Retinal pigment epithelial cell (primary cell): ENCODE data around the gene ANXA8.
"Not testable (repeated sequence)": the region's sequence is repeated elsewhere in the genome, so short reads cannot be mapped to it uniquely, and the experiment has no call there.

Experiments
- DNase-seq: peaks from one replicate; pipeline ENCODE4 v3.0.0-alpha.2; 2010; ENCODE audit warnings: low read depth
- H3K4me3 ChIP-seq: 2 replicates; pipeline ENCODE4 v1.5.1; 2011; ENCODE audit warnings: mild to moderate bottlenecking, low read length, control low read depth, moderate library complexity

ANXA8 gene

GRCh38 chr10:47483923-47484322, at the start of gene ANXA8:
TSS of gene ANXA8 (minus strand) at chr10:47484115. CDS start at chr10:47483933, 182 bp downstream.
- not testable (repeated sequence) for DNase-seq, H3K4me3 ChIP-seq

- DNase-seq, H3K4me3 ChIP-seq: not testable (repeated sequence)
Measured at GRCh38 chr10:47523475-47523874, 39.6 kb upstream of the ANXA8 start, which contains the start of gene AGAP9. TSS of gene AGAP9 (minus strand) at chr10:47523638. CDS start at chr10:47523526, 112 bp downstream.

GRCh38 chr10:47502313-47502712, 18.4 kb upstream of the ANXA8 start:
- not testable (repeated sequence) for H3K4me3 ChIP-seq, DNase-seq

- DNase-seq, H3K4me3 ChIP-seq: not testable (repeated sequence)
Measured at GRCh38 chr10:47494226-47494625, 10.3 kb upstream of the ANXA8 start.

- not testable (repeated sequence) for DNase-seq, H3K4me3 ChIP-seq
Measured at GRCh38 chr10:47491600-47491999, 7.7 kb upstream of the ANXA8 start, which contains the start of gene FAM25G. TSS of gene FAM25G (minus strand) at chr10:47491700. CDS start at chr10:47491674, 26 bp downstream.

- DNase-seq, H3K4me3 ChIP-seq: not testable (repeated sequence)
Measured at GRCh38 chr10:47489630-47490029, 5.7 kb upstream of the ANXA8 start.

GRCh38 chr10:47485943-47486342, 2.0 kb upstream of the ANXA8 start:
- not testable (repeated sequence) for H3K4me3 ChIP-seq, DNase-seq

- not testable (repeated sequence) for H3K4me3 ChIP-seq, DNase-seq
Measured at GRCh38 chr10:47484786-47485185, 871 bp upstream of the ANXA8 start.

- H3K4me3 ChIP-seq, DNase-seq: not testable (repeated sequence)
Measured at GRCh38 chr10:47482367-47482766, 1.5 kb downstream of the ANXA8 start.

GRCh38 chr10:47481768-47482181, 2.1 kb downstream of the ANXA8 start:
- H3K4me3 ChIP-seq, DNase-seq: not testable (repeated sequence)

- not testable (repeated sequence) for DNase-seq
Measured at GRCh38 chr10:47481182-47481766, 2.6 kb downstream of the ANXA8 start.

GRCh38 chr10:47480133-47480532, 3.8 kb downstream of the ANXA8 start:
- not testable (repeated sequence) for DNase-seq, H3K4me3 ChIP-seq

More at GRCh38 chr10:47481182-47481766, 2.6 kb downstream of the ANXA8 start:
- H3K4me3 ChIP-seq: not testable (repeated sequence)

- DNase-seq, H3K4me3 ChIP-seq: not testable (repeated sequence)
Measured at GRCh38 chr10:47478114-47478513, 5.8 kb downstream of the ANXA8 start.

GRCh38 chr10:47477078-47477477, 6.8 kb downstream of the ANXA8 start:
- not testable (repeated sequence) for H3K4me3 ChIP-seq, DNase-seq

GRCh38 chr10:47475101-47475500, 8.8 kb downstream of the ANXA8 start:
- H3K4me3 ChIP-seq: not testable (repeated sequence)

GRCh38 chr10:47473516-47473915, 10.4 kb downstream of the ANXA8 start:
- H3K4me3 ChIP-seq, DNase-seq: not testable (repeated sequence)

More at GRCh38 chr10:47475101-47475500, 8.8 kb downstream of the ANXA8 start:
- not testable (repeated sequence) for DNase-seq

GRCh38 chr10:47472647-47473046, 11.3 kb downstream of the ANXA8 start:
- DNase-seq, H3K4me3 ChIP-seq: not testable (repeated sequence)

GRCh38 chr10:47472072-47472471, 11.8 kb downstream of the ANXA8 start:
- H3K4me3 ChIP-seq, DNase-seq: not testable (repeated sequence)

- not testable (repeated sequence) for H3K4me3 ChIP-seq, DNase-seq
Measured at GRCh38 chr10:47468731-47469528, 15.0 kb downstream of the ANXA8 start.

GRCh38 chr10:47467957-47468356, 16.0 kb downstream of the ANXA8 start:
- DNase-seq, H3K4me3 ChIP-seq: not testable (repeated sequence)
